CD4-positive, alpha-beta T cell treated with Interleukin-2 at 100 ng/mL for 4 hours (primary cell): ENCODE results near the gene RCN2.
"Not testable (repeated sequence)": the region's sequence is repeated elsewhere in the genome, so short reads cannot be mapped to it uniquely, and the experiment has no call there.

Experiments used
- DNase-seq: peaks from one replicate; pipeline ENCODE4 v3.0.0-alpha.2; 2020; ENCODE audit warnings: low spot score

Gene RCN2

GRCh38 chr15:76931397-76932134 is at the start of gene RCN2:
Gene RCN2, plus strand, starts transcription at chr15:76931749. Its CDS starts 93 bp downstream, at chr15:76931842.
- peak; percentile 92 for DNase-seq

GRCh38 chr15:76885212-76885611 is 46.3 kb upstream of the RCN2 start:
- DNase-seq, result no peak

GRCh38 chr15:76887280-76888141 is 44.0 kb upstream of the RCN2 start:
- DNase-seq, result not testable (repeated sequence)

GRCh38 chr15:76892836-76893235 is 38.7 kb upstream of the RCN2 start:
- not testable (repeated sequence) for DNase-seq

- DNase-seq, result no peak
These were observed 37.4 kb upstream of the RCN2 start for GRCh38 chr15:76894174-76894573.

- DNase-seq, result no peak
These were observed 33.4 kb upstream of the RCN2 start for GRCh38 chr15:76898102-76898501.

- not testable (repeated sequence) for DNase-seq
These were observed 32.2 kb upstream of the RCN2 start for GRCh38 chr15:76899176-76899930.

GRCh38 chr15:76899931-76900310 is 31.6 kb upstream of the RCN2 start:
- DNase-seq, result not testable (repeated sequence)

- DNase-seq, result no peak
These were observed 29.6 kb upstream of the RCN2 start for GRCh38 chr15:76901965-76902364.

GRCh38 chr15:76903251-76903681 is 28.3 kb upstream of the RCN2 start:
- DNase-seq, result peak; percentile 46

GRCh38 chr15:76904461-76905012 is 27.0 kb upstream of the RCN2 start:
- peak; percentile 2 for DNase-seq

- peak; percentile 91 for DNase-seq
These were observed 26.3 kb upstream of the RCN2 start, which contains the start of gene SCAPER for GRCh38 chr15:76905013-76905839. Gene SCAPER, minus strand, starts transcription at chr15:76905340. Its CDS starts 21,523 bp downstream, at chr15:76883817.

GRCh38 chr15:76905855-76906254 is 25.7 kb upstream of the RCN2 start:
- DNase-seq, result no peak

GRCh38 chr15:76912430-76912829 is 19.1 kb upstream of the RCN2 start:
- no peak for DNase-seq

GRCh38 chr15:76913737-76914136 is 17.8 kb upstream of the RCN2 start:
- no peak for DNase-seq

- DNase-seq, result no peak
These were observed 15.2 kb upstream of the RCN2 start for GRCh38 chr15:76916369-76916768.

- DNase-seq, result no peak
These were observed 3.3 kb upstream of the RCN2 start for GRCh38 chr15:76928201-76928600.

GRCh38 chr15:76929011-76929760 is 2.4 kb upstream of the RCN2 start:
- no peak for DNase-seq

- DNase-seq, result no peak
These were observed 635 bp upstream of the RCN2 start for GRCh38 chr15:76930831-76931396.
